Peyer's patch (tissue), 4 donors: ENCODE results near the gene PRDM4. TPM values are rescaled to one million over a fixed set of nuclear protein-coding genes. Genes with fewer than 3 reads are reported as not detected.

Source experiments
- DNase-seq, 3 donors: peaks; one replicate each; pipeline ENCODE4 v3.0.0-alpha.2; 2017 to 2019
- H3K27ac ChIP-seq, 4 donors: fragments of 200-600 bp; sonication (generic); one replicate each; pipeline ENCODE4 v1.5.1; 2016 to 2019
- H3K27me3 ChIP-seq, 2 donors: fragments of 200-600 bp; sonication (generic); one replicate each; pipeline ENCODE4 v1.5.1; 2019
- H3K36me3 ChIP-seq, 3 donors: fragments of 200-600 bp; sonication (generic); one replicate each; pipeline ENCODE4 v1.5.1; 2016 to 2019
- H3K4me1 ChIP-seq, 4 donors: fragments of 200-600 bp; sonication (generic); one replicate each; pipeline ENCODE4 v1.5.1; 2016 to 2019
- H3K4me3 ChIP-seq, 4 donors: fragments of 200-600 bp; sonication (generic); 1 replicate in 3 of 4; 2 replicates in 1 of 4; pipeline ENCODE4 v1.5.1; 2016 to 2019; ENCODE audit warnings: mild to moderate bottlenecking in 1 of 4
- H3K9me3 ChIP-seq, 4 donors: fragments of 200-600 bp; sonication (generic); one replicate each; pipeline ENCODE4 v1.5.1; 2016 to 2019; ENCODE audit warnings: mild to moderate bottlenecking in 1 of 4
- CTCF ChIP-seq, 6 experiments: fragments of 450-650 bp in 4 of 6; fragments of 200-600 bp in 2 of 6; sonication (generic) in 1 of 6; IDR thresholded peaks; one replicate each; pipeline ENCODE4 v1.5.1; 2017 to 2019; ENCODE audit warnings: antibody characterized with exemption in 6 of 6, mild to moderate bottlenecking in 3 of 6, moderate library complexity in 1 of 6
- POLR2A ChIP-seq, 2 donors: fragments of 450-650 bp; IDR thresholded peaks; one replicate each; pipeline ENCODE4 v1.5.1; 2017; ENCODE audit warnings: antibody characterized with exemption in 2 of 2, mild to moderate bottlenecking in 2 of 2, moderate library complexity in 2 of 2
- total RNA-seq, 4 donors: library from RNA; depleted of rRNA; stranded (reverse); fragments of >200 nt; gene quantifications; one replicate each; pipeline ENCODE4 v1.1.0, GENCODE V29; 2016

PRDM4 gene
- 10 to 100 TPM; 25.6 to 67.6 (median 52.9) TPM for total RNA-seq

- H3K9me3 ChIP-seq: no peaks in the 10 kb centered on the region
- peak; percentile 89 to 97 (median 96) for DNase-seq
- peaks cover 0 to 35% (median 10%) of the 10 kb centered on the region in 4 donors for H3K4me1 ChIP-seq
- TF ChIP-seq CTCF (IDR thresholded peaks at IDR 0.05) (peak in 5 of 6 experiments; percentile 39 to 79 (median 51)), POLR2A (IDR thresholded peaks at IDR 0.05) (peak; percentile 96 to 98)
- peaks cover 0 to 19% (median 0%) of the 10 kb centered on the region in 3 donors for H3K36me3 ChIP-seq
- peak within 1 kb of the TSS; percentile 81 to 93 (median 90) for H3K4me3 ChIP-seq
- H3K27me3 ChIP-seq: no peaks in the 10 kb centered on the region
- peak within 1 kb of the TSS; percentile 84 to 91 (median 87) for H3K27ac ChIP-seq
These were observed at the start of gene PRDM4 for GRCh38 chr12:107760809-107761501. TSS of gene PRDM4 (minus strand) at chr12:107761137. CDS start at chr12:107760515, 622 bp downstream.

GRCh38 chr12:107807471-107808150 is 46.7 kb upstream of the PRDM4 start:
- no peak for DNase-seq

GRCh38 chr12:107805488-107806180 is 44.7 kb upstream of the PRDM4 start:
- Histone ChIP-seq H3K9me3 (no peaks in the 10 kb centered on the region), H3K27ac (no peak overlapping the region), H3K36me3 (no peaks in the 10 kb centered on the region), H3K27me3 (no peaks in the 10 kb centered on the region), H3K4me3 (no peak overlapping the region), H3K4me1 (no peaks in the 10 kb centered on the region)
- no peak for TF ChIP-seq CTCF (IDR thresholded peaks at IDR 0.05)
- TF ChIP-seq POLR2A (IDR thresholded peaks at IDR 0.05): no peak
- no peak for DNase-seq

More at GRCh38 chr12:107807471-107808150, 46.7 kb upstream of the PRDM4 start:
- Histone ChIP-seq H3K27me3 (no peaks in the 10 kb centered on the region), H3K4me3 (no peak overlapping the region), H3K36me3 (no peaks in the 10 kb centered on the region), H3K4me1 (no peaks in the 10 kb centered on the region), H3K9me3 (no peaks in the 10 kb centered on the region), H3K27ac (no peak overlapping the region)
- no peak for TF ChIP-seq POLR2A (IDR thresholded peaks at IDR 0.05)
- TF ChIP-seq CTCF (IDR thresholded peaks at IDR 0.05): no peak

- Histone ChIP-seq H3K36me3 (no peaks in the 10 kb centered on the region), H3K4me1 (no peaks in the 10 kb centered on the region), H3K4me3 (no peak overlapping the region), H3K9me3 (no peaks in the 10 kb centered on the region), H3K27me3 (no peaks in the 10 kb centered on the region), H3K27ac (no peak overlapping the region)
- TF ChIP-seq CTCF (IDR thresholded peaks at IDR 0.05) (no peak), POLR2A (IDR thresholded peaks at IDR 0.05) (no peak)
- no peak for DNase-seq
These were observed 42.2 kb upstream of the PRDM4 start for GRCh38 chr12:107803092-107803491.

- Histone ChIP-seq H3K4me3 (no peak overlapping the region), H3K27ac (no peak overlapping the region), H3K27me3 (no peaks in the 10 kb centered on the region), H3K36me3 (no peaks in the 10 kb centered on the region), H3K9me3 (no peaks in the 10 kb centered on the region), H3K4me1 (no peaks in the 10 kb centered on the region)
- DNase-seq: no peak
- TF ChIP-seq POLR2A (IDR thresholded peaks at IDR 0.05) (no peak), CTCF (IDR thresholded peaks at IDR 0.05) (no peak)
These were observed 40.2 kb upstream of the PRDM4 start for GRCh38 chr12:107801150-107801549.
